GM12874 (cell line): ENCODE measurements around the gene QKI.

ENCODE experiments used
- TF ChIP-seq, protein P1 (sequence below): IDR thresholded peaks from 2 replicates; pipeline ENCODE4 v1.5.1; 2011; ENCODE audit warnings: low read depth, mild to moderate bottlenecking, control low read depth, low read length, moderate library complexity; ENCODE audit not compliant: insufficient read depth

QKI gene

DNA sequence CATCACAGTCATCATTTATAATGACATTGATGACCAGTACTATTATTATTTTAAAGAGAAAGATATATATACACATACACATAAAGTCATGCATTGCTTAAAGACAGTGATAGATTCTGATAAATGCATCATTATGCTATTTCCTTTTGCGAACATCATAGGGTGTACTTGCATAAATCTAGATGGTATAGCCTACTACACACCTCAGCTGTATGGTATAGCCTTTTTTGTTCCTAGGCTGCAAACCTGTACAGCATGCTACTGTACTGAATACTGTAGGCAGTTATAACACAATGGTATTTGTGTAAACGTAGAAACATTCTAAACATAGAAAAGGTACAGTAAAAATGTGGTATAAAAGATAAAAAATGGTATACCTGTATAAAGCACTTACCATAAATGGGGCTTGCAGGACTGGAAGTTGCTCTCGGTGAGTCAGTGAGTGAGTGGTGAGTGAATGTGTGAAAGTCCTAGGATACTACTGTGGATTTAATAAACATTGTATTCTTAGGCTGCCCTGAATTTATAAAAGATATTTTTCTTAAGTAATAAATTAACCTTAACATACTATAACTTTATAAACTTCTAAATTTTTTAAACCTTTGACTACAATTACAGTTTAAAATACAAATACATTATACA, 23.9 kb downstream of the QKI start:
- TF ChIP-seq, protein P1, sequence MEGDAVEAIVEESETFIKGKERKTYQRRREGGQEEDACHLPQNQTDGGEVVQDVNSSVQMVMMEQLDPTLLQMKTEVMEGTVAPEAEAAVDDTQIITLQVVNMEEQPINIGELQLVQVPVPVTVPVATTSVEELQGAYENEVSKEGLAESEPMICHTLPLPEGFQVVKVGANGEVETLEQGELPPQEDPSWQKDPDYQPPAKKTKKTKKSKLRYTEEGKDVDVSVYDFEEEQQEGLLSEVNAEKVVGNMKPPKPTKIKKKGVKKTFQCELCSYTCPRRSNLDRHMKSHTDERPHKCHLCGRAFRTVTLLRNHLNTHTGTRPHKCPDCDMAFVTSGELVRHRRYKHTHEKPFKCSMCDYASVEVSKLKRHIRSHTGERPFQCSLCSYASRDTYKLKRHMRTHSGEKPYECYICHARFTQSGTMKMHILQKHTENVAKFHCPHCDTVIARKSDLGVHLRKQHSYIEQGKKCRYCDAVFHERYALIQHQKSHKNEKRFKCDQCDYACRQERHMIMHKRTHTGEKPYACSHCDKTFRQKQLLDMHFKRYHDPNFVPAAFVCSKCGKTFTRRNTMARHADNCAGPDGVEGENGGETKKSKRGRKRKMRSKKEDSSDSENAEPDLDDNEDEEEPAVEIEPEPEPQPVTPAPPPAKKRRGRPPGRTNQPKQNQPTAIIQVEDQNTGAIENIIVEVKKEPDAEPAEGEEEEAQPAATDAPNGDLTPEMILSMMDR, result no peak

DNA sequence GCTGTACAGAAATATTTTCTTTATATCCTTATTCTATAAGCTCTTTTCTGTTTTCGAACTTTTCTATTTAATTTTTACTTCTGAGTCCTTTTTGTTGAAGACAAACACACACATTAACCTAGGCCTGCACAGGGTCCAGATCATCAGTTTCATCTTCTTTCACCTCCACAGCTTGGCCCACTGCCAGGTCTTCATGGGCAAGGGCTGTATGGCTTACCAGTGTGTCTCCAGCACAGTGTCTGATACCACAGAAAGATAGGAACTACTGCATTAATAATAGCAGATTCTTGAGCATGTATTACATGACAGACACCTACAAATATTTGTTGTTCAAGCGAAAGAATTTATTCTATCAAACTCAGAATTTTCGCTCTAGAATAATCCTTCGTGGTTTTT, 24.4 kb downstream of the QKI start:
- TF ChIP-seq, protein P1, result no peak

DNA sequence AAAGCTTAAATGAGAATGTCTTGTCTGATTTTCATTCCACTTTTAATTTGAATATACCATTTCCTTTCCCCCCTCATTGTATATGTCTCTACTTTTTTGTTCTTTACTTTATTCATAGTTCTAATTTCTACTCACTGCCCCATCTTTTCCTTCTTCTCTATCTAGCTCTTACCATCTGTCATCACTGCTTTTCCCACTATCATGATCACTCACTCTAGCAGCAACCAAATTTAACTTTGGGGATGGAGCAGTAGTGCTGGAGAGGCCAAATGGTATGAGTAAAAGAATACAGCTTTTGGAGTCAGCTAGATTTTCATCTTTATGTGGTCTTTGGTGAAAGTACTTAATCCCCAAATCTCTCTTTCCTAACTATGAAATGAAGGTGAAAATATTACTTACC, 25.5 kb downstream of the QKI start:
- TF ChIP-seq, protein P1, result no peak

DNA sequence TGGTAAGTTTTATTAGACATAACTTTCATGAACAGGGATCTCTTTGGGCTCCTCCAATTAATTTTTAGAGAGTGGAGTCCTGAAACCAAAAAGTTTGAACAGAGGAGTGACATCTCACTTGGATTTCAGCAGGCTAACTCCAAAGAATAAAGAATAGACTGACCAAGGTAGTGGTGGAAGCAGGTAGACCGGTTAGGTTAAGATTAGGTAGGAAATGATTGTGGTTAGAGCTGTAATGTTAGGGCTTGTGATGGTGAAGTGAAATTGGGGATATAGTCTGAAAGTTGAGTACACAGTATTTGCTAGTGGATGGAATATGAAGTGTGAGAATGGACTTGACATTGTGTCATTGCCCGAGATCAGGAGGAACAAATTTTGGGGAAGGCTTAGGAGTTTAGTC, 27.8 kb downstream of the QKI start:
- TF ChIP-seq, protein P1, result no peak

DNA sequence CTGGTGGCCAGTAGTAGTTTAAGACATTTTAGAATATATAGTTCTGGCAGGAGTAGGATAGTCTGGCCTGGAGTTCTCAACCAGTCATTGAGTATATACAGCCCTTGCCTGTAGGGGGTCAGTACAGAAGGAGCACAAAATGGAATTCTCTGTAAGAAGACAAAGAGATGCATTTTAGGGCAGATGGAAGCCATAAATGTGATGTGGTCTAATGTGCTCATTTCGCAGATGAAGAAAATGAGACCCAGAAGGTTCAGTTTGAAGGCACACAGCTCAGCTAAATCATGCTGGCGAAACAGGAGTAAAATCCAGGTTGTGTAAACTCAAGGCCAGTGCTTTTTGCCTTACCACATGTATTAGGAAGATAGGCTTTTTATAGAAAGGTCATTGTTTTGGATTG, 29.6 kb downstream of the QKI start:
- TF ChIP-seq, protein P1, result no peak

DNA sequence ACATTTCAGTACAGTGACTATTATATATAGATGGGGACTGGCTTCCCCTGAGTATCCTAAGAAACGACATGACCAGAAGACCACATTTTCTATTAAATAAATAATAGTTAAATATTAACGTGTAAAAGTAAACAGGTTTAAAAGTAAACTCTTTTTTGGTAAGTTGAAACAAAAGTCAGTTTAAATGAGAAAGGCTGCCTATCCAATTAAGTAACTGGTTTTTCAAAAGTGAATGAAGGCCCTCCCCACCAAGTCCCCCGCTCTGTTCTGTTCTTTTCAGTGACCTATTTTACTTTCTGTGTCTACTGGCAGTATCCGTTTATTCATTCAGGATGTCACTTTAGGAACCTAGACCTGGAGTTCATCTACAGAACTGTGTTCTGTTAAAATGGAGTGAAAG, 32.0 kb downstream of the QKI start:
- TF ChIP-seq, protein P1, result no peak

DNA sequence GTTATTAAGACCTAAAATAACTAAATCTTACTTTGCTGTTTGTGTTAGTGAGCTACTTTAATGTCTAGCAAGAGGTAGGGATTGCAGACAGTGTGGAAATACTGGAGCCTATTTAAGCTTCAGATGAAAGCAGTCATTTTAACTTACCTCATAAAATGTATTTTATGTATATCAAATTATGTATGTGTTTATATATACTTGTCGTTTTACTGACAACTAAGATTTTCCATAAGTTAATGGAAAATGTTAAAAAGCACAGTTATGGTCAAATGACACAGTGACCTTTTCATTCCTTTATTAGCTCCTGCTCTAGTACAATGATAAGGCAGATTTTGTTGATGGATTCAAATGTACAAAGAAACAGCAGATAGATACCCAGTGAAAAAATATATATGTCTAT, 34.6 kb downstream of the QKI start:
- TF ChIP-seq, protein P1, result no peak
